OCI-LY3 (cell line): ENCODE results near the gene PPFIA3.

ENCODE experiments used
- H2AFZ ChIP-seq: fragments of 200-600, 300-600 bp; shearing (Covaris generic); 2 replicates; pipeline ENCODE4 v1.6.0; 2014; ENCODE audit warnings: antibody characterized with exemption, low read depth, low read length
- H3K27ac ChIP-seq: fragments of 200-600, 300-600 bp; sonication (generic); 2 replicates; pipeline ENCODE4 v1.5.1; 2014; ENCODE audit warnings: mild to moderate bottlenecking, low read length, moderate library complexity, mixed read lengths
- H3K27me3 ChIP-seq: fragments of 200-600, 300-600 bp; sonication (generic); 2 replicates; pipeline ENCODE4 v1.6.1; 2014; ENCODE audit warnings: low read depth, low read length, mixed read lengths
- H3K36me3 ChIP-seq: fragments of 200-600, 300-600 bp; sonication (generic); replicated peaks from 2 replicates; pipeline ENCODE3; 2014; ENCODE audit warnings: low read depth, low read length, mixed read lengths
- H3K4me1 ChIP-seq: fragments of 300-600, 200-600 bp; sonication (generic); 2 replicates; pipeline ENCODE4 v1.6.1; 2014; ENCODE audit warnings: low read length, mixed read lengths
- H3K4me2 ChIP-seq: fragments of 200-600, 300-600 bp; sonication (generic); 2 replicates; pipeline ENCODE4 v1.6.1; 2014; ENCODE audit warnings: low read length, mixed read lengths
- H3K4me3 ChIP-seq: fragments of 300-600, 200-600 bp; sonication (generic); 2 replicates; pipeline ENCODE4 v1.5.1; 2014; ENCODE audit warnings: antibody characterized with exemption, mild to moderate bottlenecking, low read length, moderate library complexity
- H3K79me2 ChIP-seq: fragments of 300-600, 200-600 bp; shearing (Covaris generic); 2 replicates; pipeline ENCODE4 v1.6.1; 2014; ENCODE audit warnings: mild to moderate bottlenecking, low read length, mixed read lengths
- H3K9ac ChIP-seq: fragments of 300-600, 200-600 bp; shearing (Covaris generic); 2 replicates; pipeline ENCODE4 v1.6.0; 2014; ENCODE audit warnings: mild to moderate bottlenecking, low read length, moderate library complexity
- H3K9me3 ChIP-seq: fragments of 200-600, 300-600 bp; shearing (Covaris generic); 2 replicates; pipeline ENCODE4 v1.6.1; 2014; ENCODE audit warnings: low read length, mixed read lengths; ENCODE audit not compliant: insufficient read depth
- H4K20me1 ChIP-seq: fragments of 200-600, 300-600 bp; sonication (generic); 2 replicates; pipeline ENCODE4 v1.6.1; 2016; ENCODE audit warnings: low read length, mixed read lengths; ENCODE audit not compliant: insufficient read depth
- CTCF ChIP-seq: fragments of 200-600, 300-600 bp; sonication (generic); IDR thresholded peaks from 2 replicates; pipeline ENCODE4 v1.5.1; 2014; ENCODE audit warnings: antibody characterized with exemption, low read length, low read depth
- EZH2phosphoT487 ChIP-seq: fragments of 200-600 bp; shearing (Covaris generic); IDR thresholded peaks from 2 replicates; pipeline ENCODE4 v1.6.1; 2018; ENCODE audit warnings: antibody characterized with exemption, mixed run types, low read depth

PPFIA3 gene

GRCh38 chr19:49157445-49158224 lies 38.3 kb downstream of the PPFIA3 start, which contains the start of gene TRPM4:
Gene TRPM4, plus strand, starts transcription at chr19:49157792. Its CDS starts 75 bp downstream, at chr19:49157867.
- no peaks in the 10 kb centered on the region for H3K9me3 ChIP-seq
- peaks cover 9% of the 10 kb centered on the region for H3K27me3 ChIP-seq
- no peak within 1 kb of the TSS for H3K9ac ChIP-seq
- H3K4me1 ChIP-seq: no peaks in the 10 kb centered on the region
- no peaks in the 10 kb centered on the region for H4K20me1 ChIP-seq
- no peak within 1 kb of the TSS for H3K4me2 ChIP-seq
- TF ChIP-seq CTCF (no peak), EZH2phosphoT487 (no peak)
- H3K4me3 ChIP-seq: no peak within 1 kb of the TSS
- no peak within 1 kb of the TSS for H3K27ac ChIP-seq
- H2AFZ ChIP-seq: no peak within 1 kb of the TSS
- no peaks in the 10 kb centered on the region for H3K79me2 ChIP-seq
- H3K36me3 ChIP-seq: no peaks in the 10 kb centered on the region

GRCh38 chr19:49160450-49161189 lies 41.3 kb downstream of the PPFIA3 start:
- Histone ChIP-seq H3K27me3 (peaks cover 20% of the 10 kb centered on the region), H3K4me2 (no peak overlapping the region)
- TF ChIP-seq CTCF (no peak), EZH2phosphoT487 (no peak)

GRCh38 chr19:49161987-49162386 lies 42.6 kb downstream of the PPFIA3 start:
- H3K4me1 ChIP-seq: no peaks in the 10 kb centered on the region
- H2AFZ ChIP-seq: no peak overlapping the region
- no peak for TF ChIP-seq CTCF
- H3K4me2 ChIP-seq: no peak overlapping the region
- H3K9me3 ChIP-seq: no peaks in the 10 kb centered on the region
- no peak overlapping the region for H3K9ac ChIP-seq
- no peak overlapping the region for H3K4me3 ChIP-seq
- H3K36me3 ChIP-seq: no peaks in the 10 kb centered on the region
- no peaks in the 10 kb centered on the region for H4K20me1 ChIP-seq
- no peak overlapping the region for H3K27ac ChIP-seq
- peaks cover 17% of the 10 kb centered on the region for H3K27me3 ChIP-seq
- no peaks in the 10 kb centered on the region for H3K79me2 ChIP-seq

More at GRCh38 chr19:49160450-49161189, 41.3 kb downstream of the PPFIA3 start:
- Histone ChIP-seq H2AFZ (no peak overlapping the region), H3K36me3 (no peaks in the 10 kb centered on the region), H3K9me3 (no peaks in the 10 kb centered on the region), H3K4me1 (no peaks in the 10 kb centered on the region), H3K4me3 (no peak overlapping the region), H4K20me1 (no peaks in the 10 kb centered on the region), H3K79me2 (no peaks in the 10 kb centered on the region), H3K9ac (no peak overlapping the region), H3K27ac (no peak overlapping the region)

- H3K9ac ChIP-seq: no peak overlapping the region
- no peak for TF ChIP-seq EZH2phosphoT487
- TF ChIP-seq CTCF: no peak
- no peaks in the 10 kb centered on the region for H3K9me3 ChIP-seq
- no peaks in the 10 kb centered on the region for H4K20me1 ChIP-seq
- H3K36me3 ChIP-seq: no peaks in the 10 kb centered on the region
- no peak overlapping the region for H3K27ac ChIP-seq
- H3K4me1 ChIP-seq: peaks cover 5% of the 10 kb centered on the region
- no peak overlapping the region for H3K4me2 ChIP-seq
- H2AFZ ChIP-seq: no peak overlapping the region
- H3K79me2 ChIP-seq: no peaks in the 10 kb centered on the region
- H3K27me3 ChIP-seq: peaks cover 22% of the 10 kb centered on the region
- no peak overlapping the region for H3K4me3 ChIP-seq
Measured at GRCh38 chr19:49165111-49165750, 45.9 kb downstream of the PPFIA3 start.
